ENCODE measurements around the gene OCSTAMP. TPM values are rescaled to one million over a fixed set of nuclear protein-coding genes. Genes with fewer than 3 reads are reported as not detected.

The OCSTAMP gene
- total and polyA plus RNA-seq, 10 of the 15 experiments (the other 5 are each of a cell fraction or from before 2014, with no cell fraction given) = 0.09 to 0.46 (median 0.22) TPM; not detected in 2

DNA sequence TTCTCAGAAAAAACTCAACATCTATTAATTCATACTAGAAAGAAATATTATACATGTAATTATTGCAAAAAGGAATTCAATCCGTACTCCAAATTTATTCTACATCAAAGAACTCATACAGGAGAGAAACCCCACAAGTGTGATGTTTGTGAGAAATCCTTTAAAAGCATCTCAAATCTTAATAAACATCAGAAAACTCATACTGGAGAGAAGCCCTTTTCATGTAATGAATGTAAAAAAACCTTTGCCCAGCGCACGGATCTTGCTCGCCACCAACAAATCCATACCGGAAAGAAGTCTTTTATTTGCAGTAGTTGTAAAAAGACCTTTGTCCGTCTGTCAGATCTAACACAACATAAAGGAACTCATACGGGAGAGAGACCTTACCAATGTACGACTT is 59.1 kb downstream of the OCSTAMP start:
- RAD21 ChIA-PET (ENCODE audit: unreplicated experiment) = no interaction called here
- H2AFZ ChIP-seq (ENCODE audit: control insufficient read depth, low read depth, low read length) = no peak overlapping the region
- no peak overlapping the region for H3K4me3 ChIP-seq
- no peaks in the 10 kb centered on the region for H3K79me2 ChIP-seq (ENCODE audit: control insufficient read depth, insufficient read depth, low read length)
- H3K4me1 ChIP-seq (ENCODE audit: control insufficient read depth, insufficient read depth, low read length) = no peaks in the 10 kb centered on the region
- SMC1A ChIA-PET (ENCODE audit: uncharacterized antibody, unreplicated experiment) = no interaction called here
- CTCF ChIA-PET = no interaction called here
- no peak for ATAC-seq
- H3K27me3 ChIP-seq (replicated peaks in 1 of 2; ENCODE audit: control insufficient read depth in 2 of 2, insufficient read depth in 2 of 2, low read length in 1 of 2) = no peaks in the 10 kb centered on the region
- H4K20me1 ChIP-seq (ENCODE audit: control insufficient read depth, insufficient read depth) = no peaks in the 10 kb centered on the region
- FAIRE-seq = no peak
- DNase-seq (ENCODE audit: low read depth, low spot score) = no peak
- no peak overlapping the region for H3K27ac ChIP-seq (ENCODE audit: control insufficient read depth, insufficient read depth)
- BruUV-seq (replicated peaks) = no TSS peak
- intact Hi-C loops (cut with micrococcal nuclease; ENCODE audit: unreplicated experiment) (no loop called here), in situ Hi-C loops (cut with MboI) (no loop called here)
- WGBS (ENCODE audit: insufficient coverage, insufficient replicate concordance, low lambda C conversion rate, missing lambda C conversion rate) = 76% methylated on average over 8 of the region's 8 CpGs
- H3K4me2 ChIP-seq (ENCODE audit: control insufficient read depth, insufficient read depth) = no peak overlapping the region
- no peak for TF ChIP-seq CBX5 (IDR thresholded peaks at IDR 0.05; ENCODE audit: low read depth)
- TF ChIP-seq, protein P1, sequence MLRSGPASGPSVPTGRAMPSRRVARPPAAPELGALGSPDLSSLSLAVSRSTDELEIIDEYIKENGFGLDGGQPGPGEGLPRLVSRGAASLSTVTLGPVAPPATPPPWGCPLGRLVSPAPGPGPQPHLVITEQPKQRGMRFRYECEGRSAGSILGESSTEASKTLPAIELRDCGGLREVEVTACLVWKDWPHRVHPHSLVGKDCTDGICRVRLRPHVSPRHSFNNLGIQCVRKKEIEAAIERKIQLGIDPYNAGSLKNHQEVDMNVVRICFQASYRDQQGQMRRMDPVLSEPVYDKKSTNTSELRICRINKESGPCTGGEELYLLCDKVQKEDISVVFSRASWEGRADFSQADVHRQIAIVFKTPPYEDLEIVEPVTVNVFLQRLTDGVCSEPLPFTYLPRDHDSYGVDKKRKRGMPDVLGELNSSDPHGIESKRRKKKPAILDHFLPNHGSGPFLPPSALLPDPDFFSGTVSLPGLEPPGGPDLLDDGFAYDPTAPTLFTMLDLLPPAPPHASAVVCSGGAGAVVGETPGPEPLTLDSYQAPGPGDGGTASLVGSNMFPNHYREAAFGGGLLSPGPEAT (IDR thresholded peaks at IDR 0.05; ENCODE audit: low read depth) = no peak
- no peak for TF ChIP-seq EED (IDR thresholded peaks at IDR 0.05; ENCODE audit: low read depth)
- TF ChIP-seq SMAD1 (IDR thresholded peaks at IDR 0.05; ENCODE audit: low read depth, partially characterized antibody) = no peak
- TF ChIP-seq SIN3A (IDR thresholded peaks at IDR 0.05; ENCODE audit: low read depth, low read length) = no peak
- TF ChIP-seq ZNF274 (IDR thresholded peaks at IDR 0.05; ENCODE audit: insufficient read depth, insufficient read length) = no peak
- TF ChIP-seq CBX3 (IDR thresholded peaks at IDR 0.05; ENCODE audit: borderline replicate concordance, low read depth) = no peak
- TF ChIP-seq MEF2B (IDR thresholded peaks at IDR 0.05; ENCODE audit: partially characterized antibody, poor library complexity, severe bottlenecking) = no peak
- POLR2A ChIA-PET = no interaction called here
- no peak overlapping the region for H3K9ac ChIP-seq (ENCODE audit: control insufficient read depth, insufficient read depth, low read length)
- H3K36me3 ChIP-seq (ENCODE audit: control insufficient read depth in 2 of 2, insufficient read depth in 2 of 2, low read length in 1 of 2) = no peaks in the 10 kb centered on the region
- H3K9me3 ChIP-seq (replicated peaks; ENCODE audit: control insufficient read depth, insufficient read depth, low read length) = no peaks in the 10 kb centered on the region

Other genes with a start within 250 kb of the OCSTAMP start
- gene CDH22, start 242.2 kb downstream of the OCSTAMP start, total RNA-seq (2014; rRNA removed) = not detected in 2 replicates
- gene CDH22, start 242.2 kb downstream of the OCSTAMP start, total RNA-seq (2014; rRNA removed; fragmentation: Illumina TruSeq; extraction: Trizol) = not detected in 2 replicates
- not detected in 2 replicates for gene CDH22, start 242.2 kb downstream of the OCSTAMP start, total RNA-seq (2021)
- gene CDH22, start 242.2 kb downstream of the OCSTAMP start, polyA plus RNA-seq (2011; rRNA removed) = not detected in 2 replicates
- gene CDH22, start 242.2 kb downstream of the OCSTAMP start, polyA plus RNA-seq (2014; fragmentation: Illumina TruSeq; extraction: Trizol) = not detected in 2 replicates
- gene CDH22, start 242.2 kb downstream of the OCSTAMP start, polyA plus RNA-seq (2014; fragmentation: Nextera tagmentation; extraction: Ambion mirVana) = not detected
- not detected in 2 replicates for gene CDH22, start 242.2 kb downstream of the OCSTAMP start, polyA plus RNA-seq (2014; rRNA removed)
- not detected for gene CDH22, start 242.2 kb downstream of the OCSTAMP start, polyA plus RNA-seq (2016; fragmentation: Nextera tagmentation; extraction: Ambion mirVana)
- gene ELMO2, start 144.0 kb downstream of the OCSTAMP start, total RNA-seq (2014; rRNA removed) = 32.8 and 40.2 TPM in 2 replicates
- 25.9 and 26.7 TPM in 2 replicates for gene ELMO2, start 144.0 kb downstream of the OCSTAMP start, total RNA-seq (2014; rRNA removed; fragmentation: Illumina TruSeq; extraction: Trizol)
- gene ELMO2, start 144.0 kb downstream of the OCSTAMP start, total RNA-seq (2021) = 37.3 and 38.5 TPM in 2 replicates
- 25.8 and 40.0 TPM in 2 replicates for gene ELMO2, start 144.0 kb downstream of the OCSTAMP start, polyA plus RNA-seq (2011; rRNA removed)
- gene ELMO2, start 144.0 kb downstream of the OCSTAMP start, polyA plus RNA-seq (2014; fragmentation: Illumina TruSeq; extraction: Trizol) = 39.6 and 43.8 TPM in 2 replicates
- 10 to 100 TPM; 14.2 to 14.8 TPM for gene ELMO2, start 144.0 kb downstream of the OCSTAMP start, polyA plus RNA-seq (2014; fragmentation: Nextera tagmentation; extraction: Ambion mirVana)
- gene ELMO2, start 144.0 kb downstream of the OCSTAMP start, polyA plus RNA-seq (2014; rRNA removed) = 37.4 and 37.9 TPM in 2 replicates
- 10 to 100 TPM; 36.0 to 38.5 TPM for gene ELMO2, start 144.0 kb downstream of the OCSTAMP start, polyA plus RNA-seq (2016; fragmentation: Nextera tagmentation; extraction: Ambion mirVana)
- gene ZNF334, start 37.1 kb downstream of the OCSTAMP start, total RNA-seq (2014; rRNA removed) = 0.96 and 0.98 TPM in 2 replicates
- 1.7 and 1.8 TPM in 2 replicates for gene ZNF334, start 37.1 kb downstream of the OCSTAMP start, total RNA-seq (2014; rRNA removed; fragmentation: Illumina TruSeq; extraction: Trizol)
- 1.2 and 1.7 TPM in 2 replicates for gene ZNF334, start 37.1 kb downstream of the OCSTAMP start, total RNA-seq (2021)
- gene ZNF334, start 37.1 kb downstream of the OCSTAMP start, polyA plus RNA-seq (2011; rRNA removed) = 0.08 and 0.19 TPM in 2 replicates
- gene ZNF334, start 37.1 kb downstream of the OCSTAMP start, polyA plus RNA-seq (2014; fragmentation: Illumina TruSeq; extraction: Trizol) = 2.0 and 3.3 TPM in 2 replicates
- under 1 TPM; 0.29 to 0.60 TPM for gene ZNF334, start 37.1 kb downstream of the OCSTAMP start, polyA plus RNA-seq (2014; fragmentation: Nextera tagmentation; extraction: Ambion mirVana)
- gene ZNF334, start 37.1 kb downstream of the OCSTAMP start, polyA plus RNA-seq (2014; rRNA removed) = 0.84 and 1.7 TPM in 2 replicates
- 1 to 10 TPM; 1.2 to 1.4 TPM for gene ZNF334, start 37.1 kb downstream of the OCSTAMP start, polyA plus RNA-seq (2016; fragmentation: Nextera tagmentation; extraction: Ambion mirVana)
- not detected in 2 replicates for gene SLC13A3, start 100.8 kb upstream of the OCSTAMP start, total RNA-seq (2014; rRNA removed)
- 0.09 TPM in 1 of 2 replicates, not detected in the other for gene SLC13A3, start 100.8 kb upstream of the OCSTAMP start, total RNA-seq (2014; rRNA removed; fragmentation: Illumina TruSeq; extraction: Trizol)
- 0.48 TPM in 1 of 2 replicates, not detected in the other for gene SLC13A3, start 100.8 kb upstream of the OCSTAMP start, total RNA-seq (2021)
- 0.45 and 0.76 TPM in 2 replicates for gene SLC13A3, start 100.8 kb upstream of the OCSTAMP start, polyA plus RNA-seq (2011; rRNA removed)
- 0.03 TPM in 1 of 2 replicates, not detected in the other for gene SLC13A3, start 100.8 kb upstream of the OCSTAMP start, polyA plus RNA-seq (2014; fragmentation: Illumina TruSeq; extraction: Trizol)
- under 1 TPM; 0.04 to 0.05 TPM for gene SLC13A3, start 100.8 kb upstream of the OCSTAMP start, polyA plus RNA-seq (2014; fragmentation: Nextera tagmentation; extraction: Ambion mirVana)
- gene SLC13A3, start 100.8 kb upstream of the OCSTAMP start, polyA plus RNA-seq (2014; rRNA removed) = 0.06 and 0.24 TPM in 2 replicates
- not detected for gene SLC13A3, start 100.8 kb upstream of the OCSTAMP start, polyA plus RNA-seq (2016; fragmentation: Nextera tagmentation; extraction: Ambion mirVana)
- 23.1 and 25.8 TPM in 2 replicates for gene TP53RK, start 138.8 kb upstream of the OCSTAMP start, total RNA-seq (2014; rRNA removed)
- 14.6 and 14.8 TPM in 2 replicates for gene TP53RK, start 138.8 kb upstream of the OCSTAMP start, total RNA-seq (2014; rRNA removed; fragmentation: Illumina TruSeq; extraction: Trizol)
- gene TP53RK, start 138.8 kb upstream of the OCSTAMP start, total RNA-seq (2021) = 14.3 and 15.5 TPM in 2 replicates
- gene TP53RK, start 138.8 kb upstream of the OCSTAMP start, polyA plus RNA-seq (2011; rRNA removed) = 19.8 and 24.7 TPM in 2 replicates
- gene TP53RK, start 138.8 kb upstream of the OCSTAMP start, polyA plus RNA-seq (2014; fragmentation: Illumina TruSeq; extraction: Trizol) = 12.8 and 14.1 TPM in 2 replicates
- gene TP53RK, start 138.8 kb upstream of the OCSTAMP start, polyA plus RNA-seq (2014; fragmentation: Nextera tagmentation; extraction: Ambion mirVana) = 1 to 10 TPM; 3.8 to 6.2 TPM
- 16.2 and 16.7 TPM in 2 replicates for gene TP53RK, start 138.8 kb upstream of the OCSTAMP start, polyA plus RNA-seq (2014; rRNA removed)
- gene TP53RK, start 138.8 kb upstream of the OCSTAMP start, polyA plus RNA-seq (2016; fragmentation: Nextera tagmentation; extraction: Ambion mirVana) = 10 to 100 TPM; 20.8 to 22.3 TPM
- gene SLC2A10, start 159.0 kb upstream of the OCSTAMP start, total RNA-seq (2014; rRNA removed) = not detected in 2 replicates
- not detected in 2 replicates for gene SLC2A10, start 159.0 kb upstream of the OCSTAMP start, total RNA-seq (2014; rRNA removed; fragmentation: Illumina TruSeq; extraction: Trizol)
- gene SLC2A10, start 159.0 kb upstream of the OCSTAMP start, total RNA-seq (2021) = not detected in 2 replicates
- not detected in 2 replicates for gene SLC2A10, start 159.0 kb upstream of the OCSTAMP start, polyA plus RNA-seq (2011; rRNA removed)
- gene SLC2A10, start 159.0 kb upstream of the OCSTAMP start, polyA plus RNA-seq (2014; fragmentation: Illumina TruSeq; extraction: Trizol) = not detected in 2 replicates
- gene SLC2A10, start 159.0 kb upstream of the OCSTAMP start, polyA plus RNA-seq (2014; fragmentation: Nextera tagmentation; extraction: Ambion mirVana) = not detected
- gene SLC2A10, start 159.0 kb upstream of the OCSTAMP start, polyA plus RNA-seq (2014; rRNA removed) = not detected in 2 replicates
- not detected for gene SLC2A10, start 159.0 kb upstream of the OCSTAMP start, polyA plus RNA-seq (2016; fragmentation: Nextera tagmentation; extraction: Ambion mirVana)